Lower lobe of right lung (tissue), 2 donors: ENCODE measurements around the gene TIMM29. TPM values are rescaled to one million over a fixed set of nuclear protein-coding genes. Genes with fewer than 3 reads are reported as not detected.

Experiments
- ATAC-seq, 2 donors: fragments of 200-7000 bp; cut with Tn5 transposase; one replicate each; pipeline ENCODE4 v1.9.1; 2020 to 2022; ENCODE audit warnings: mild to moderate bottlenecking in 2 of 2, moderate library complexity in 2 of 2
- DNase-seq: peaks from one replicate; pipeline ENCODE4 v3.0.0-alpha.2; 2020
- H3K27ac ChIP-seq: fragments of 200-600 bp; one replicate; pipeline ENCODE4 v1.8.0; 2022
- H3K27me3 ChIP-seq: fragments of 200-600 bp; one replicate; pipeline ENCODE4 v1.8.0; 2022; ENCODE audit warnings: low read depth
- H3K36me3 ChIP-seq: fragments of 200-600 bp; one replicate; pipeline ENCODE4 v1.8.0; 2022; ENCODE audit warnings: mild to moderate bottlenecking
- H3K4me1 ChIP-seq: fragments of 200-600 bp; one replicate; pipeline ENCODE4 v1.8.0; 2022
- H3K4me3 ChIP-seq: fragments of 200-600 bp; one replicate; pipeline ENCODE4 v1.8.0; 2022; ENCODE audit warnings: mild to moderate bottlenecking
- H3K9me3 ChIP-seq: fragments of 200-600 bp; one replicate; pipeline ENCODE4 v1.8.0; 2022
- intact Hi-C: fragments of 100-400 bp; cut with DNase I; formaldehyde crosslinking; loops from one replicate; pipeline ENCODE4 v1.11.0; 2022
- total RNA-seq: library from RNA; stranded (reverse); fragmentation: NEBNext Ultra II Directional; extraction: Animal tissue kit (Norgen Biotek cat#: 25700); gene quantifications from one replicate; pipeline ENCODE4 v1.2.1, GENCODE V29; 2021
- TF ChIP-seq, protein P1 (sequence below): fragments of 200-600 bp; IDR thresholded peaks from one replicate; pipeline ENCODE4 v1.8.0; 2022; ENCODE audit warnings: antibody characterized with exemption, mild to moderate bottlenecking
- donor health status: DM: no; HTN: yes; CAD: no; lungs with severe emphysema.

TIMM29 gene
- total RNA-seq, 1 donor from 2014 or later = 17.3 TPM

DNA sequence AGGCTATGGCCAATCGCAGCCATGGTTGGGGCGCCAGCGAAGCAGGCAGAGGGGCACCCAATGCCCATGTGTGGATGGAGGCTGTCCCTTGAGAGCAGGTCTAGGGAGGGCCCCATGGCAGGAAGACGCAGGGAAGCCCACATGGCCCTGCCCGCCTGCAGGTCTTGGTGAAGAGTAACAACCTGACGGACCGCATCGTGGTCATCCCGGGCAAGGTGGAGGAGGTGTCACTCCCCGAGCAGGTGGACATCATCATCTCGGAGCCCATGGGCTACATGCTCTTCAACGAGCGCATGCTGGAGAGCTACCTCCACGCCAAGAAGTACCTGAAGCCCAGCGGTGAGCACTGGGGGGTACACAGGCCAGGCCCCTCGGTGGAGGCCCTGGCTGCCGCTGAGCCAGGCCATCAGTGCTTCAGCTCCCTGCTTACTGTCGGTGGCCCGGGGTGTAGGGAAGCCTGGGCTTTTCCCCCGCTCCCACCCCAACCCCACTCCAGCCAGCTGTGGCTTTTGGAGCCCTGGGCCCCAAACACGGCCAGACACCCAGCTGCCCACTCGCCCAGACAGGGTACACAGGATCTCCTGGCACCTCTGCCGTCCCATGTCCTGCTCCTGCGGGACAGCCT, 14.8 kb upstream of the TIMM29 start:
- no peak overlapping the region for H3K4me3 ChIP-seq
- H3K27ac ChIP-seq = no peak overlapping the region
- H3K27me3 ChIP-seq = no peaks in the 10 kb centered on the region
- H3K36me3 ChIP-seq = peaks cover 88% of the 10 kb centered on the region
- no peaks in the 10 kb centered on the region for H3K4me1 ChIP-seq
- ATAC-seq = no peak
- H3K9me3 ChIP-seq = no peaks in the 10 kb centered on the region
- no peak for DNase-seq
- intact Hi-C loops = no loop called here
- TF ChIP-seq, protein P1, sequence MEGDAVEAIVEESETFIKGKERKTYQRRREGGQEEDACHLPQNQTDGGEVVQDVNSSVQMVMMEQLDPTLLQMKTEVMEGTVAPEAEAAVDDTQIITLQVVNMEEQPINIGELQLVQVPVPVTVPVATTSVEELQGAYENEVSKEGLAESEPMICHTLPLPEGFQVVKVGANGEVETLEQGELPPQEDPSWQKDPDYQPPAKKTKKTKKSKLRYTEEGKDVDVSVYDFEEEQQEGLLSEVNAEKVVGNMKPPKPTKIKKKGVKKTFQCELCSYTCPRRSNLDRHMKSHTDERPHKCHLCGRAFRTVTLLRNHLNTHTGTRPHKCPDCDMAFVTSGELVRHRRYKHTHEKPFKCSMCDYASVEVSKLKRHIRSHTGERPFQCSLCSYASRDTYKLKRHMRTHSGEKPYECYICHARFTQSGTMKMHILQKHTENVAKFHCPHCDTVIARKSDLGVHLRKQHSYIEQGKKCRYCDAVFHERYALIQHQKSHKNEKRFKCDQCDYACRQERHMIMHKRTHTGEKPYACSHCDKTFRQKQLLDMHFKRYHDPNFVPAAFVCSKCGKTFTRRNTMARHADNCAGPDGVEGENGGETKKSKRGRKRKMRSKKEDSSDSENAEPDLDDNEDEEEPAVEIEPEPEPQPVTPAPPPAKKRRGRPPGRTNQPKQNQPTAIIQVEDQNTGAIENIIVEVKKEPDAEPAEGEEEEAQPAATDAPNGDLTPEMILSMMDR = no peak

DNA sequence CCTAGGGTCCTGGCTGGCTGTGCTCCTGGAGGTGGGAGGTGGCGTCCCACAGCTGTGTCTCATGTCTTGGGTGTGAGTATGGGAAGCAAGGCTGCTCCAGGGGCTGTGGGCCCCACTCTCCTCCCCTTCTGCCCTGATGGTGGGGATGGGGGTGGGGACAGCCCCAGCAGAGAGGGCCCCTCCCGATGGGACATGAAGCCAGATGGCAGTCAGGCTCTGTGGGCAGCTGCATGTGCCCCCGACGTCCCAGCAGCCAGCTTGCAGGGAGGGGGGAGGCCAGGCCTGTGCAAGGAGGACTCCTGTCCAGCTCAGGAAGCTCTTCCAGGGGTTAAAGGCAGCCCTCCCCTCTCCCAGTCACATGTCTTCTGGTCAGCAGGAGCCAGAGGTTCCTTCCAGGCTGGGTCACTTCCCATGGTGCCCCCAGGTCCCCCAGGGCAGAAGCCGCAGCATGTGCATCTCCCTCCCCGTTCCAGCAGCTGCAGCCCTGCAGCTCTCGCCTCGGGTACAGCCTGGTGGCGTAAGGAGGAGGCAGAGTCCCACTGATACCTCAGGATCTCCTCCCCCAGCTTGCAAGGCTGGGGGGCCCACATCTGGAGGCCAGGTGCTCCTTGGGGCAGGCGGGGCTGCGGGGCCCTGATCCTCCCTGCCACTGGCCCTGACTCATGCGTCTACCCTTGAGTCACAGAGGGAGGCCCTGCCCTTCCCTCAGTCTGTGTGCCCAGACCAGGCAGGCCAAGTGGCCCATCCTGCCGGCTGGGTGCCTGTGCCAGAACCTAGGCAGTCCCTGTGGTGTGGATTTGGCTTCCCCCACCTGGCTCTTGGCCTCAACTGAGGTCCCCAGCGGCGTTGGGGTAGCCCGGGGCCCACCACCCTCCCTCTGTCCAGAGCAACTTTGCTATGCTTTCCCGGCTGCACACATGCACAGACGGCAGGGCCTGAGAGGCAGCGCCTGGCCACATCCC, 13.2 kb upstream of the TIMM29 start:
- Histone ChIP-seq H3K9me3 (no peaks in the 10 kb centered on the region), H3K27me3 (no peaks in the 10 kb centered on the region), H3K4me1 (no peaks in the 10 kb centered on the region), H3K4me3 (no peak overlapping the region), H3K27ac (no peak overlapping the region), H3K36me3 (peaks cover 87% of the 10 kb centered on the region)
- no peak for DNase-seq
- TF ChIP-seq, protein P1 = no peak
- ATAC-seq = no peak
- intact Hi-C loops = no loop called here

DNA sequence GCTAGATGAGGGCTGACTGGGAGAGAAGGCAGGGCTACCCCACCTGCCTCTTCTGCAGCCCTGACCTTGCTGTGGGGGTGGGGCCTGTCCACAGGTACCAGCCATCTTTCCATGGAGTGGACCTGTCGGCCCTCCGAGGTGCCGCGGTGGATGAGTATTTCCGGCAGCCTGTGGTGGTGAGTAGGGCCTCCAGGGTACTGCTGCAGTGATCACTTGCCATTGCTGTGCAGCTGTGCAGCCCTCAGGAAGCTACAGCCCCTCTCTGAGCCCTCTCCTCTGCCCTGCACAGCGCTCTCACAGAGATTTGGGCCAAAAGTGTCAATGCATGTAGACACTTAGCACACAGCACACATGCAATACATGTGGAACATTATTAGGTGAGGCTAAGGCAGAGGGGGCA, 12.0 kb upstream of the TIMM29 start:
- no peaks in the 10 kb centered on the region for H3K27me3 ChIP-seq
- no peaks in the 10 kb centered on the region for H3K4me1 ChIP-seq
- no peaks in the 10 kb centered on the region for H3K9me3 ChIP-seq
- intact Hi-C loops = no loop called here
- H3K27ac ChIP-seq = no peak overlapping the region
- DNase-seq (no peak), ATAC-seq (no peak)
- TF ChIP-seq, protein P1 = no peak
- no peak overlapping the region for H3K4me3 ChIP-seq
- peaks cover 87% of the 10 kb centered on the region for H3K36me3 ChIP-seq

- no peaks in the 10 kb centered on the region for H3K27me3 ChIP-seq
- H3K4me1 ChIP-seq = no peaks in the 10 kb centered on the region
- TF ChIP-seq, protein P1 = no peak
- DNase-seq = no peak
- intact Hi-C loops = no loop called here
- H3K9me3 ChIP-seq = no peaks in the 10 kb centered on the region
- ATAC-seq = no peak
- peaks cover 87% of the 10 kb centered on the region for H3K36me3 ChIP-seq
- H3K27ac ChIP-seq = no peak overlapping the region
- H3K4me3 ChIP-seq = no peak overlapping the region
These were observed 10.3 kb upstream of the TIMM29 start for GRCh38 chr19:10918359-10918758.

- ATAC-seq = peak; percentile 45 to 71
- Histone ChIP-seq H3K27ac (no peak overlapping the region), H3K4me3 (no peak overlapping the region), H3K36me3 (peaks cover 85% of the 10 kb centered on the region), H3K27me3 (no peaks in the 10 kb centered on the region), H3K4me1 (no peaks in the 10 kb centered on the region), H3K9me3 (no peaks in the 10 kb centered on the region)
- TF ChIP-seq, protein P1 = no peak
- intact Hi-C loops = no loop called here
- DNase-seq = peak; percentile 56
These were observed 9.0 kb upstream of the TIMM29 start for GRCh38 chr19:10919352-10920287.
